ENCODE results near the gene PDE4B. TPM values are rescaled to one million over a fixed set of nuclear protein-coding genes. Genes with fewer than 3 reads are reported as not detected.
"Not testable (repeated sequence)": the region's sequence is repeated elsewhere in the genome, so short reads cannot be mapped to it uniquely, and the experiment has no call there.

PDE4B gene
- total and polyA plus RNA-seq, 9 donors, result 14.7 to 25.6 (median 16.8) TPM

- DNase-seq; H3K27ac ChIP-seq (ENCODE audit: low read length); H3K9me3 ChIP-seq (replicated peaks; ENCODE audit: control insufficient read depth, low read depth, low read length); H3K27me3 ChIP-seq (ENCODE audit: control insufficient read depth, insufficient read depth, low read length); H3K4me3 ChIP-seq (ENCODE audit: low read length); H3K4me1 ChIP-seq (ENCODE audit: control insufficient read depth, insufficient read depth, low read length); H3K36me3 ChIP-seq (ENCODE audit: control insufficient read depth, insufficient read depth, low read length): not testable (repeated sequence)
- WGBS (ENCODE audit: insufficient coverage), result 40% methylated on average over 1 of the region's 3 CpGs
Measured at GRCh38 chr1:65856591-65856990, 63.9 kb downstream of the PDE4B start.

GRCh38 chr1:65866439-65866838, 73.7 kb downstream of the PDE4B start:
- whole genome bisulfite sequencing (ENCODE audit: insufficient coverage), result no CpG with 5 or more reads among the region's 1 CpG
- Histone ChIP-seq H3K9me3 (replicated peaks; ENCODE audit: control insufficient read depth, low read depth, low read length) (no peaks in the 10 kb centered on the region), H3K4me1 (ENCODE audit: control insufficient read depth, insufficient read depth, low read length) (no peaks in the 10 kb centered on the region), H3K36me3 (ENCODE audit: control insufficient read depth, insufficient read depth, low read length) (no peaks in the 10 kb centered on the region), H3K27ac (ENCODE audit: low read length) (no peak overlapping the region), H3K4me3 (ENCODE audit: low read length) (no peak overlapping the region), H3K27me3 (ENCODE audit: control insufficient read depth, insufficient read depth, low read length) (no peaks in the 10 kb centered on the region)
- no peak for DNase-seq

DNA sequence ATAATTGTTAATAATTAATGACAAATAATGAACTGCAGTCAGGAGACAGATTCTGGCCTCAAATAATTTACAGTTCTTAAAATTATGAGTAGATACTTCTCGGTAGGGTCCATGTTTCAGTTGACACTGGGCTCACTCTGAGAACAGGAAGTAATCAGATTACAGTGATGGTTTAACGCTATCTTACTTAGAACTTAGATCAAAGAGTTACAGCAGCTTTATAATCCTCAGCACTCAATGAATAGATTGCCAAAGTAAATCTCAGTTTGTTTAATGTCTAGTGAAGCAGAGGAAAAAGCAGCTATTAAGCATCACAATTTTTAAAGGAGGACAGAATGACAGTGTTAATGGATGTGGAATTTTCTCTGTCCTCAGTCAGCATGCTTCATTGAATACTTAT, 79.6 kb downstream of the PDE4B start:
- H3K9me3 ChIP-seq (replicated peaks; ENCODE audit: control insufficient read depth, low read depth, low read length), result no peaks in the 10 kb centered on the region
- no peaks in the 10 kb centered on the region for H3K4me1 ChIP-seq (ENCODE audit: control insufficient read depth, insufficient read depth, low read length)
- H3K27ac ChIP-seq (ENCODE audit: low read length), result no peak overlapping the region
- no CpG with 5 or more reads among the region's 2 CpGs for WGBS (ENCODE audit: insufficient coverage)
- DNase-seq, result no peak
- no peak overlapping the region for H3K4me3 ChIP-seq (ENCODE audit: low read length)
- no peaks in the 10 kb centered on the region for H3K36me3 ChIP-seq (ENCODE audit: control insufficient read depth, insufficient read depth, low read length)
- no peaks in the 10 kb centered on the region for H3K27me3 ChIP-seq (ENCODE audit: control insufficient read depth, insufficient read depth, low read length)

DNA sequence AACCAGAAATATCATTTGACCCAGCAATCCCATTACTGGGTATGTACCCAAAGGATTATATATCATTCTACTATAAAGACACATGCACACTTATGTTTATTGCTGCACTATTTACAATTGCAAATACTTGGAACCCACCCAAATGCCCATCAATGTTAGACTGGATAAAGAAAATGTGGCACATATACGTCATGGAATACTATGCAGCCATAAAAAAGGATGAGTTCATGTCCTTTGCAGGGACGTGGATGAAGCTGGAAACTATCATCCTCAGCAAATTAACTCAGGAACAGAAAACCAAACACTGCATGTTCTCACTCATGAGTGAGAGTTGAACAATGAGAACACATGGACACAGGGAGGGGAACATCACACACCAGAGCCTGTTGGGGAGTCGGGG, 85.6 kb downstream of the PDE4B start:
- not testable (repeated sequence) for DNase-seq; H3K27ac ChIP-seq (ENCODE audit: low read length); H3K27me3 ChIP-seq (ENCODE audit: control insufficient read depth, insufficient read depth, low read length); H3K36me3 ChIP-seq (ENCODE audit: control insufficient read depth, insufficient read depth, low read length); H3K4me1 ChIP-seq (ENCODE audit: control insufficient read depth, insufficient read depth, low read length); H3K9me3 ChIP-seq (replicated peaks; ENCODE audit: control insufficient read depth, low read depth, low read length); H3K4me3 ChIP-seq (ENCODE audit: low read length)
- WGBS (ENCODE audit: insufficient coverage), result 100% methylated on average over 1 of the region's 3 CpGs

- no peaks in the 10 kb centered on the region for H3K27me3 ChIP-seq (ENCODE audit: control insufficient read depth, insufficient read depth, low read length)
- H3K4me3 ChIP-seq (ENCODE audit: low read length), result no peak overlapping the region
- H3K9me3 ChIP-seq (replicated peaks; ENCODE audit: control insufficient read depth, low read depth, low read length), result no peaks in the 10 kb centered on the region
- no peaks in the 10 kb centered on the region for H3K4me1 ChIP-seq (ENCODE audit: control insufficient read depth, insufficient read depth, low read length)
- WGBS (ENCODE audit: insufficient coverage), result 57% methylated on average over 1 of the region's 4 CpGs
- no peaks in the 10 kb centered on the region for H3K36me3 ChIP-seq (ENCODE audit: control insufficient read depth, insufficient read depth, low read length)
- H3K27ac ChIP-seq (ENCODE audit: low read length), result no peak overlapping the region
- no peak for DNase-seq
Measured at GRCh38 chr1:65880611-65881010, 87.9 kb downstream of the PDE4B start.

DNA sequence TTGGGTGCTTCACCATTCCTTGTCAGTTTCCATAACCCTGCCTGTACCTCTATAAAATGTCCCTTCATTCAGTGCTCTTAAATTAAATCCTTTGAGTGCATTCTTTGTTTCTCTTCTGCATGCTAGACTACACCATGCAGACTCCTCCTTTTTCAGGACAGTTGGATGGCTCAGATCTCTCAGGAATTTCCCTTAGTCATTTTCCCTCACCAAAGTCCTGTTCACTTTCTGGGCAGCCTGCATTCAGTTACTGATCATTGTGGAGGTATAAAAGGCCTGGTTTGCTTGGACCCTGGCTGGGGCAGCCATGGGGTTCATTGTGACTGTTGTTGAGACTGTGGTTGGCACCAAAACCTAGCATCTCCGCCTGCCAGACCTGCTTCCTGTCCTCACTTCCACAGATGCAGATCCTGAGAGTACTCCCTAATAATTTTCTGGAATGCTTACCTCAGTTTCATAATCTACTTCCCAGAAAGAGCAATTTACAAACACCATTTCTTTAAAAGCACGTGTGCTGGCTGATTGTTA, 88.4 kb downstream of the PDE4B start:
- Histone ChIP-seq H3K4me1 (ENCODE audit: control insufficient read depth, insufficient read depth, low read length) (no peaks in the 10 kb centered on the region), H3K27me3 (ENCODE audit: control insufficient read depth, insufficient read depth, low read length) (no peaks in the 10 kb centered on the region), H3K9me3 (replicated peaks; ENCODE audit: control insufficient read depth, low read depth, low read length) (no peaks in the 10 kb centered on the region), H3K36me3 (ENCODE audit: control insufficient read depth, insufficient read depth, low read length) (no peaks in the 10 kb centered on the region), H3K27ac (ENCODE audit: low read length) (no peak overlapping the region), H3K4me3 (ENCODE audit: low read length) (no peak overlapping the region)
- DNase-seq, result no peak
- no CpG with 5 or more reads among the region's 2 CpGs for WGBS (ENCODE audit: insufficient coverage)

DNA sequence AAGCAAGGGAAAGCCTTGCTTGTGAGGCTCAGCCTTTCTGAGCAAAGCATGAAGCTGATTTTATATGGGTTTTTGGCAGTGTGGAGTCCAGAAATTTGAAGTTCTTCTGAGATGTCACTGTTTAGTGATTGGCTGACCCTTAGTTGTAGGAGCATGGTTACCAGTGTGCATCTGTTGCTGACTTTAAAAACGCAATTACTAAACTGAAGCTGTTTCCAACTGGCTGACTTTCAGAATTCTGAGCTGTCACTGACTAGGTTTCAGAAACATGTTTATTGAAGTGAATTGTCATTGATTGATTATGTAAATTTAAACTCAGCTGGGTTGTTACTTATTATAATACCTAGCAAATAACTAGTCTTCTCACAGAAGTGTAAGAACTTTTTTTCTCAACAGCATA, 89.4 kb downstream of the PDE4B start:
- Histone ChIP-seq H3K27ac (ENCODE audit: low read length) (no peak overlapping the region), H3K9me3 (replicated peaks; ENCODE audit: control insufficient read depth, low read depth, low read length) (no peaks in the 10 kb centered on the region), H3K36me3 (ENCODE audit: control insufficient read depth, insufficient read depth, low read length) (no peaks in the 10 kb centered on the region), H3K4me3 (ENCODE audit: low read length) (no peak overlapping the region), H3K4me1 (ENCODE audit: control insufficient read depth, insufficient read depth, low read length) (no peaks in the 10 kb centered on the region), H3K27me3 (ENCODE audit: control insufficient read depth, insufficient read depth, low read length) (no peaks in the 10 kb centered on the region)
- DNase-seq, result no peak
- WGBS (ENCODE audit: insufficient coverage), result 50% methylated on average over 1 of the region's 1 CpG

DNA sequence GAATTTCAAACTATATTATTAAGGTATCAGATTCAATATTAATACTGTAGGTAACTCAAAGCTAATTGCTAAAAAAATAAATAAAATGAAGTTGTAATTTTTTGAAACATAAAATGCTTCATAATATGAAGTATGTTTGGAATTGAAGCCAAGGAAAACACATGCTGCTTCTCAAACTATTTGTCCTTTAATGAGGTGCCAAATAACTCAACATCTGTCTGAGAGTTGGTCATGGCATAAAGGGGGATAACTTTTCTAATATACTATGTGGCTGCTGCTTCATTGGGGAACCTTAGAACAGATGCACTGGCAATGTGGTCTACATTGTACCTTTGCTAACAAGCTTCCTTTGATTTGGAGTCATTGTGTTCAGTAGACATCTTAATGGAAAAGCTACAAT, 96.7 kb downstream of the PDE4B start:
- H3K36me3 ChIP-seq (ENCODE audit: control insufficient read depth, insufficient read depth, low read length), result no peaks in the 10 kb centered on the region
- peak; percentile 2 for DNase-seq

GRCh38 chr1:65890201-65890843, 97.6 kb downstream of the PDE4B start:
- Histone ChIP-seq H3K4me3 (ENCODE audit: low read length) (no peak overlapping the region), H3K27ac (ENCODE audit: low read length) (no peak overlapping the region), H3K4me1 (ENCODE audit: control insufficient read depth, insufficient read depth, low read length) (no peaks in the 10 kb centered on the region), H3K36me3 (ENCODE audit: control insufficient read depth, insufficient read depth, low read length) (no peaks in the 10 kb centered on the region), H3K27me3 (ENCODE audit: control insufficient read depth, insufficient read depth, low read length) (no peaks in the 10 kb centered on the region), H3K9me3 (replicated peaks; ENCODE audit: control insufficient read depth, low read depth, low read length) (peaks cover 2% of the 10 kb centered on the region)
- no peak for DNase-seq
- no CpG with 5 or more reads among the region's 3 CpGs for WGBS (ENCODE audit: insufficient coverage)

More for the DNA sequence above, 96.7 kb downstream of the PDE4B start:
- Histone ChIP-seq H3K27ac (ENCODE audit: low read length) (no peak overlapping the region), H3K4me1 (ENCODE audit: control insufficient read depth, insufficient read depth, low read length) (no peaks in the 10 kb centered on the region), H3K9me3 (replicated peaks; ENCODE audit: control insufficient read depth, low read depth, low read length) (peaks cover 2% of the 10 kb centered on the region), H3K4me3 (ENCODE audit: low read length) (no peak overlapping the region), H3K27me3 (ENCODE audit: control insufficient read depth, insufficient read depth, low read length) (no peaks in the 10 kb centered on the region)

- Histone ChIP-seq H3K27me3 (ENCODE audit: control insufficient read depth, insufficient read depth, low read length) (no peaks in the 10 kb centered on the region), H3K27ac (ENCODE audit: low read length) (no peak overlapping the region), H3K9me3 (replicated peaks; ENCODE audit: control insufficient read depth, low read depth, low read length) (no peaks in the 10 kb centered on the region), H3K4me1 (ENCODE audit: control insufficient read depth, insufficient read depth, low read length) (no peaks in the 10 kb centered on the region), H3K4me3 (ENCODE audit: low read length) (no peak overlapping the region), H3K36me3 (ENCODE audit: control insufficient read depth, insufficient read depth, low read length) (no peaks in the 10 kb centered on the region)
- 100% methylated on average over 3 of the region's 8 CpGs for WGBS (ENCODE audit: insufficient coverage)
- peak; percentile 2 for DNase-seq
Measured at GRCh38 chr1:65894738-65895605, 102.3 kb downstream of the PDE4B start.

Data from muscle of leg (tissue), 11 donors.